IMR-90 (cell line): ENCODE measurements around the gene CCDC107. TPM values are rescaled to one million over a fixed set of nuclear protein-coding genes. Genes with fewer than 3 reads are reported as not detected.

Experiments
- ATAC-seq: fragments of 200-7000 bp; cut with Tn5 transposase; 2 replicates; pipeline ENCODE4 v1.9.1; 2020; ENCODE audit warnings: low read depth, mild to moderate bottlenecking, moderate library complexity
- BruUV-seq: library from RNA; stranded (reverse); fragments of 400-500 nt; replicated peaks from 2 replicates; lab custom pipeline; 2021; lab: Mats Ljungman, UMichigan
- CTCF ChIA-PET: fragments of 300-600 bp; formaldehyde crosslinking; extraction: SDS; loops from one replicate; lab custom pipeline; 2021; ENCODE audit warnings: antibody characterized with exemption; lab: Yijun Ruan, JAX
- POLR2A ChIA-PET: fragments of 300-600 bp; sonication (Branson Sonifier 250); formaldehyde crosslinking; loops from one replicate; lab custom pipeline; 2022; ENCODE audit warnings: antibody characterized with exemption; ENCODE audit not compliant: unreplicated experiment; lab: Charles Lee
- DNase-seq: peaks from one replicate; pipeline ENCODE4 v3.0.0; 2013
- H2AFZ ChIP-seq: replicated peaks from 2 replicates; pipeline ENCODE3; 2013; ENCODE audit warnings: low read length, mild to moderate bottlenecking; ENCODE audit not compliant: poor library complexity
- H2AK5ac ChIP-seq: 2 replicates; pipeline ENCODE4 v1.6.1; 2013; ENCODE audit warnings: low read depth, low read length, inconsistent platforms
- H2AK9ac ChIP-seq: replicated peaks from 2 replicates; pipeline ENCODE3; 2013; ENCODE audit warnings: mild to moderate bottlenecking, low read depth, low read length, moderate library complexity; ENCODE audit not compliant: poor library complexity
- H2BK120ac ChIP-seq: 2 replicates; pipeline ENCODE4 v1.6.1; 2013; ENCODE audit warnings: low read depth, low read length, inconsistent platforms
- H2BK15ac ChIP-seq: 3 replicates; pipeline ENCODE4 v1.6.1; 2013; ENCODE audit warnings: low read depth, low read length, inconsistent platforms
- H2BK20ac ChIP-seq: 2 replicates; pipeline ENCODE4 v1.6.1; 2013; ENCODE audit warnings: low read depth, mild to moderate bottlenecking, inconsistent platforms, low read length, moderate library complexity
- H2BK5ac ChIP-seq: 2 replicates; pipeline ENCODE4 v1.6.1; 2013; ENCODE audit warnings: mild to moderate bottlenecking, low read depth, low read length, inconsistent platforms; ENCODE audit not compliant: poor library complexity, severe bottlenecking
- H3K14ac ChIP-seq: replicated peaks from 2 replicates; pipeline ENCODE4 v1.6.1; 2013; ENCODE audit warnings: low read depth, low read length, inconsistent platforms
- H3K18ac ChIP-seq: 2 replicates; pipeline ENCODE4 v1.6.1; 2013; ENCODE audit warnings: low read depth, low read length, control low read depth
- H3K23ac ChIP-seq: 2 replicates; pipeline ENCODE4 v1.6.1; 2013; ENCODE audit warnings: low read depth, low read length, inconsistent platforms
- H3K27ac ChIP-seq: 2 replicates; pipeline ENCODE4 v1.5.1; 2013; ENCODE audit warnings: mild to moderate bottlenecking, control low read depth, low read length; ENCODE audit not compliant: insufficient read depth
- H3K27me3 ChIP-seq: 2 replicates; pipeline ENCODE4 v1.6.1; 2013; ENCODE audit warnings: low read length; ENCODE audit not compliant: control insufficient read depth, insufficient read depth
- H3K36me3 ChIP-seq: 2 replicates; pipeline ENCODE4 v1.6.1; 2013; ENCODE audit warnings: low read length, mixed read lengths; ENCODE audit not compliant: control insufficient read depth, insufficient read depth
- H3K4ac ChIP-seq: 2 replicates; pipeline ENCODE4 v1.6.1; 2013; ENCODE audit warnings: low read depth, low read length, inconsistent platforms
- H3K4me1 ChIP-seq: 2 replicates; pipeline ENCODE4 v1.6.1; 2013; ENCODE audit warnings: low read length, mixed read lengths; ENCODE audit not compliant: control insufficient read depth, insufficient read depth
- H3K4me2 ChIP-seq: 2 replicates; pipeline ENCODE4 v1.6.1; 2013; ENCODE audit warnings: low read depth, mild to moderate bottlenecking, control low read depth, low read length, moderate library complexity
- H3K4me3 ChIP-seq: 2 replicates; pipeline ENCODE4 v1.5.1; 2013; ENCODE audit warnings: low read depth, mild to moderate bottlenecking, control low read depth, low read length, moderate library complexity; ENCODE audit not compliant: insufficient read depth
- H3K56ac ChIP-seq: 2 replicates; pipeline ENCODE4 v1.6.1; 2013; ENCODE audit warnings: low read length, inconsistent platforms; ENCODE audit not compliant: insufficient read depth; ENCODE audit errors: extremely low read depth
- H3K79me1 ChIP-seq, 2 experiments: 2 replicates each; pipeline ENCODE4 v1.6.1; 2013; ENCODE audit warnings: low read length in 2 of 2, inconsistent platforms in 1 of 2, low read depth in 1 of 2
- H3K9ac ChIP-seq: 2 replicates; pipeline ENCODE4 v1.6.1; 2013; ENCODE audit warnings: low read depth, low read length, control low read depth
- H3K9me1 ChIP-seq: 2 replicates; pipeline ENCODE4 v1.6.1; 2013; ENCODE audit warnings: low read length, inconsistent platforms; ENCODE audit not compliant: insufficient read depth
- H3K9me3 ChIP-seq: 2 replicates; pipeline ENCODE4 v1.6.1; 2013; ENCODE audit warnings: low read length; ENCODE audit not compliant: control insufficient read depth, insufficient read depth
- H4K20me1 ChIP-seq: 2 replicates; pipeline ENCODE4 v1.6.1; 2013; ENCODE audit warnings: low read length, inconsistent platforms; ENCODE audit not compliant: insufficient read depth
- H4K5ac ChIP-seq: 2 replicates; pipeline ENCODE4 v1.6.1; 2013; ENCODE audit warnings: mild to moderate bottlenecking, low read depth, low read length, control low read depth
- H4K8ac ChIP-seq, 2 experiments: 2 replicates each; pipeline ENCODE4 v1.6.1; 2013; ENCODE audit warnings: low read depth in 2 of 2, low read length in 2 of 2, control low read depth in 1 of 2, inconsistent platforms in 1 of 2
- H4K91ac ChIP-seq: 2 replicates; pipeline ENCODE4 v1.6.1; 2013; ENCODE audit warnings: low read depth, low read length, inconsistent platforms; ENCODE audit not compliant: insufficient read depth
- BHLHE40 ChIP-seq: fragments of 150-350 bp; IDR thresholded peaks from 2 replicates; pipeline ENCODE4 v1.6.1; 2016; ENCODE audit warnings: mild to moderate bottlenecking, low read depth, low read length
- CHD1 ChIP-seq: IDR thresholded peaks from 2 replicates; pipeline ENCODE4 v1.6.1; 2012; ENCODE audit warnings: low read depth, low read length, improper control_type of control experiment
- CTCF ChIP-seq: conservative IDR thresholded peaks from 2 replicates; pipeline ENCODE4 v1.5.1; 2012; ENCODE audit warnings: mild to moderate bottlenecking, low read depth, low read length, improper control_type of control experiment
- MAZ ChIP-seq: IDR thresholded peaks from 2 replicates; pipeline ENCODE4 v1.6.1; 2012; ENCODE audit warnings: low read depth, mild to moderate bottlenecking, low read length, improper control_type of control experiment, moderate library complexity, borderline replicate concordance
- POLR2A ChIP-seq: IDR thresholded peaks from 2 replicates; pipeline ENCODE4 v1.6.1; 2012; ENCODE audit warnings: mild to moderate bottlenecking, low read depth, low read length
- RAD21 ChIP-seq: IDR thresholded peaks from 2 replicates; pipeline ENCODE4 v1.6.1; 2012; ENCODE audit warnings: low read length, improper control_type of control experiment
- RCOR1 ChIP-seq: IDR thresholded peaks from 2 replicates; pipeline ENCODE4 v1.6.1; 2012; ENCODE audit warnings: mild to moderate bottlenecking, low read length, improper control_type of control experiment; ENCODE audit not compliant: insufficient replicate concordance
- WGBS, 2 experiments: methylation state at CpG; one replicate each; pipeline versions ENCODE4 v1.1.5 to v1.1.7; 2013; ENCODE audit warnings: missing lambda C conversion rate in 2 of 2; ENCODE audit not compliant: insufficient read length in 1 of 2; ENCODE audit errors: extremely low coverage in 2 of 2; 5-methylcytosine and 5-hydroxymethylcytosine counted together
- dilution Hi-C: fragments of 300-500 bp; cut with HindIII; formaldehyde crosslinking; loops from one replicate; pipeline ENCODE4 v1.14.3; 2018; ENCODE audit warnings: low sequenced_read_pairs; ENCODE audit not compliant: unreplicated experiment
- in situ Hi-C: fragments of 300-500 bp; cut with MboI; formaldehyde crosslinking; loops from 3 replicates; pipeline ENCODE4 v1.14.3; 2019; ENCODE audit warnings: low sequenced_read_pairs, inconsistent platforms, mixed read lengths
- intact Hi-C: fragments of 100-400 bp; cut with micrococcal nuclease; formaldehyde crosslinking; loops from 2 replicates; pipeline ENCODE4 v1.10.0; 2022
- polyA plus RNA-seq, 3 experiments: library from polyadenylated mRNA; depleted of rRNA; stranded (reverse); fragments of >200 nt; gene quantifications; 2 replicates each; pipeline ENCODE4 v1.2.3, GENCODE V29; 2012; ENCODE audit warnings: low replicate concordance in 1 of 3
- total RNA-seq: library from RNA; depleted of rRNA; stranded (reverse); fragments of >200 nt; gene quantifications from 2 replicates; pipeline ENCODE4 v1.2.3, GENCODE V29; 2012

Gene CCDC107
- total and polyA plus RNA-seq, 2 of the 4 experiments (the other 2 are of a cell fraction) = 6.8 to 21.1 TPM

DNA sequence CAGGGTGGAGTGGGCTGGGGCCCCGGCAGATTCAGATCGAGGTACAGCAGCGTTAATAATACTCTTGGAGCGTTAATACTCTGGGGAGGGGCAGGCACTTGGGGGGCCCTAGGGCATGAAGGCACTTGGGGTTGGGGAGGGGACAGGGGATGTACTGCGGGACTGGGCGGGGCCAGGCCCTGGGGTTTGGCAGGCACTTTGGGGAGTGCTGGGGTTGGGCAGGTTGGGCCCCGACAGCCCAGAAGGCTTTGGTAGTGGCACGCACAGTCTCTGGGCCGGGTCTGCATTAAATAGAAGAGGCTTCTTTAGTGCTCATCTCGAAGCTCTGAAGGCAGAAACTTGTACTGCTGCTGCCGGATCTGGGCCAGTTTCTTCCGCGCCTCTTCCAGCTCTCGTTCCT, 39.4 kb downstream of the CCDC107 start:
- no peak overlapping the region for H3K14ac ChIP-seq
- WGBS, 2 experiments = 88% methylated on average over 3 of the region's 14 CpGs; no CpG with 5 or more reads in 1 of the 2 experiments
- H3K27me3 ChIP-seq = no peaks in the 10 kb centered on the region
- DNase-seq = no peak
- H3K79me1 ChIP-seq = peaks cover 15 to 50% of the 10 kb centered on the region in 2 experiments
- H3K27ac ChIP-seq = no peak overlapping the region
- no peak overlapping the region for H3K4ac ChIP-seq
- no peak overlapping the region for H4K8ac ChIP-seq
- H3K4me2 ChIP-seq = no peak overlapping the region
- H4K20me1 ChIP-seq = peaks cover 22% of the 10 kb centered on the region
- no peak overlapping the region for H2BK5ac ChIP-seq
- peaks cover 62% of the 10 kb centered on the region for H3K36me3 ChIP-seq
- peaks cover 5% of the 10 kb centered on the region; the same call in 1 of the 2 replicates for H3K4me1 ChIP-seq
- H2AK9ac ChIP-seq = no peak overlapping the region
- H3K4me3 ChIP-seq = no peak overlapping the region
- ATAC-seq = no peak
- H2BK15ac ChIP-seq = no peak overlapping the region
- H2AK5ac ChIP-seq = no peak overlapping the region
- no peak overlapping the region for H2AFZ ChIP-seq
- no peak overlapping the region for H2BK120ac ChIP-seq
- dilution Hi-C loops = no loop called here
- H3K56ac ChIP-seq = no peak overlapping the region
- intact Hi-C loops = no loop called here
- ChIA-PET CTCF (interaction anchor here (1.0 to 1.6 kb wide), 2 partner anchors 19 to 38 kb away, joined by 3 to 6 read pairs; no protein-coding TSS in a partner anchor), POLR2A (interaction anchor here (1.7 kb wide), 1 partner anchor 9 kb away, joined by 10 read pairs; no protein-coding TSS in a partner anchor)
- H2BK20ac ChIP-seq = no peak overlapping the region
- in situ Hi-C loops = no loop called here
- no peak overlapping the region for H3K23ac ChIP-seq
- H3K9ac ChIP-seq = no peak overlapping the region
- no peak overlapping the region for H3K18ac ChIP-seq
- no peaks in the 10 kb centered on the region for H3K9me3 ChIP-seq
- TF ChIP-seq BHLHE40 (no peak), CTCF (no peak), CHD1 (no peak), RAD21 (no peak), POLR2A (no peak), RCOR1 (no peak), MAZ (no peak)
- H3K9me1 ChIP-seq = peaks cover 10% of the 10 kb centered on the region
- BruUV-seq = TSS peak; percentile 95
- no peak overlapping the region for H4K5ac ChIP-seq
- H4K91ac ChIP-seq = no peak overlapping the region
